ENCODE data around the gene RPS15A.
A peak's percentile ranks its signal among the peaks of the same experiment; 100 is the strongest.

The RPS15A gene

DNA sequence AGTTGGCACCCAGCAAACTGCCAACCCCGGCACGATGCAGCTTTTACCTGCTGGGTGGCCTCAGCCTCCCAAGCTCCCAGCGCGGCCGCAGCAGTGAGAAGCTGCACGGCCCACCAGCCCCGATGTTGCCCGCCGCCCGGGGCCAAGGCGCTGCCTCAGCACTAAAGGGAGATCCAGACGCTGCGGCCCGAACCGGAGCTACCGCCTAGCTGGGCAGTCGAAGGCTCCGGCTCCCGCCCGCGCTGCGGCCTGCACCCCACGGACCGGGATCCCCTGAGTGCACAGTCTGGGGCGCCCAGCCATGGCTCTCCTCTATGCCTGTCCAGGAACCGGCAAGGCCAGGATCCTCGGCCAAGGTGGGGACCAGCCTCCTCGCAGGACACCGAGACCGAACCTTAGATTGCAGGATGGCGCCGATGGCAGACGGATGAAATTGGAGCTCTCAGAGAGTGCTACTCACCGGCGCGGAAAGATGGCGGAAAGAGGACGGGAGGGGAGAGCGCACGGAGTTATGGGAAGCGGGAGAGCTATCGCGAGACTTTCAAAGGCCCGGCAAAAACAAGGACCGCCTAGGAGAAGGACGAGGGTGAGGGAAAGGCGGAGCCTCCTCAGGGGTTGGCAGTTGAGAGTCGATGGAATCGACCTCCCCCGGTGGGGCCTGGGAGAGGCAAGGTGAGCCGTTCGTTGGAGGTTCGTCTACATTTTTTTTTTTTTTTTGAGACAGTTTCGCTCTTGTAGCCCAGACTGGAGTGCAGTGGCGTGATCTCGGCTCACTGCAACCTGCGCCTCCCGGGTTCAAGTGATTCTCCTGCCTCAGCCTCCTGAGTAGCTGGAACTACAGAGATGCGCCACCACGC is at the start of gene RPS15A:
Gene RPS15A (minus strand): TSS at position 485 of the 857 bp plus-strand sequence. CDS start 1,221 bp downstream, outside the sequence.
- Mint-ChIP-seq H3K4me1 (ENCODE audit: low read depth) (peaks cover 45% of the 10 kb centered on the region), H3K4me3 (peak within 1 kb of the TSS; percentile 94), H3K27me3 (no peaks in the 10 kb centered on the region), H3K36me3 (ENCODE audit: low read depth) (peaks cover 98% of the 10 kb centered on the region), H3K9me3 (no peaks in the 10 kb centered on the region), H3K27ac (peak within 1 kb of the TSS; percentile 97)
- DNase-seq, result peak; percentile 91

DNA sequence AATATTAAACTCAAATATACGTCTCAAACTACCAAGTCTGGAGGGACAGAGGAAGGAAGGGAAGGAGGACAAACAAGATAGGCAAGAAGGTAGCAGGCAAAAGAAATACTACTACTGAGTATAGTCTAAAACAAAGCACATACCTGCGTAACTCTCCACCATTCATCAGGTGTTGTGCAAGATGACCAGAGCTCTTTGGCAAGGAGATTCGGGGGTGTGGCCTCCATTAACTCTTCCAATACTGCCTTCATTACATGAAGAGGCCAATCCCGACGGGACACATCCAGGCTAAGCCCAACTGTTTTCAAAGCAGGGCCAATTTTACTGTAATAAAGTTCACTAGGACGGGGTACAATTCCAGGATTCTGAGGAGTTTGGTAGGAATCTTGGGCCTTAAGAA is 49.4 kb upstream of the RPS15A start:
- peaks cover 28% of the 10 kb centered on the region for H3K4me1 Mint-ChIP-seq (ENCODE audit: low read depth)
- DNase-seq, result no peak
- no peak overlapping the region for H3K27ac Mint-ChIP-seq
- no peaks in the 10 kb centered on the region for H3K27me3 Mint-ChIP-seq
- H3K36me3 Mint-ChIP-seq (ENCODE audit: low read depth), result peaks cover 93% of the 10 kb centered on the region
- H3K9me3 Mint-ChIP-seq, result no peaks in the 10 kb centered on the region
- no peak overlapping the region for H3K4me3 Mint-ChIP-seq

DNA sequence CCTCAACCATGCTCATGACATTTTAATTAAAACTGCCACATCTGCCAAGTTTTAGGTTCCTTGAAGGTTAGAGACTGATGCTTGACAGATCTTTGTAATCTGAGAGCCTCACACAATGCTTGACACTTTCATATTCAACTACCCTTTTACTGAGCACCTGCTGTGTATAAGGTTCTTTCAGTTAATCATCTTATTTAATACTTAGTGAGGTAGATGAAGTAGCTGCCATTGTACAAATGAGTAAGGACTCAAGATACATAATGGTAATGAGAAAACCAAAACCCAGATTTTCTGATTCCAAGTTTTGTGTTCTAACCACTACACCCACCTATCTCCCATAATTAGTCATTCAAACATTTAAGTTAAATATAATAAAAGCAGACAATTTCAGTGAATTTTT is 46.6 kb upstream of the RPS15A start:
- no peak overlapping the region for H3K4me3 Mint-ChIP-seq
- DNase-seq, result no peak
- no peaks in the 10 kb centered on the region for H3K9me3 Mint-ChIP-seq
- H3K27me3 Mint-ChIP-seq, result no peaks in the 10 kb centered on the region
- H3K27ac Mint-ChIP-seq, result peak overlapping the region; percentile 87
- peaks cover 28% of the 10 kb centered on the region for H3K4me1 Mint-ChIP-seq (ENCODE audit: low read depth)
- peaks cover 92% of the 10 kb centered on the region for H3K36me3 Mint-ChIP-seq (ENCODE audit: low read depth)

DNA sequence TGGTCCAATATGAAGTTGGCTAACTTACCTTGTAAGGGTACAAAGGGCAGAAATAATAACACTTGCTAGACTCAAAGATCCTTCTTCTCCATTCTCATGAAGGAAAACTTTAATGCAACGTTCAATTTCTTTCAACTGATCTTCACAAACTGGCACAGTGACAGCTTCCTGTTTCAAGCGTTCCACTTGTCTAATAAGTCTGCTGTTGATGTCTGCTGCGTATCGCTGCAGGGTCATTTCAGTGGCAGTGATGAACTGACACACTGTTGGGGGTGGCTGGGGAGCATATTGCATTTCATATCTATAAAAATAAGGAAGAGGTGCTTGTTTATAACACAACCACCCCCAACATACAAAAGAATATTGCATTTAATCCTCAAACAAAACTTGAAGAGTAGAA is 44.7 kb upstream of the RPS15A start:
- H3K4me3 Mint-ChIP-seq, result no peak overlapping the region
- no peaks in the 10 kb centered on the region for H3K9me3 Mint-ChIP-seq
- no peak for DNase-seq
- peak overlapping the region; percentile 74 for H3K27ac Mint-ChIP-seq
- no peaks in the 10 kb centered on the region for H3K27me3 Mint-ChIP-seq
- H3K36me3 Mint-ChIP-seq (ENCODE audit: low read depth), result peaks cover 89% of the 10 kb centered on the region
- peaks cover 28% of the 10 kb centered on the region for H3K4me1 Mint-ChIP-seq (ENCODE audit: low read depth)

DNA sequence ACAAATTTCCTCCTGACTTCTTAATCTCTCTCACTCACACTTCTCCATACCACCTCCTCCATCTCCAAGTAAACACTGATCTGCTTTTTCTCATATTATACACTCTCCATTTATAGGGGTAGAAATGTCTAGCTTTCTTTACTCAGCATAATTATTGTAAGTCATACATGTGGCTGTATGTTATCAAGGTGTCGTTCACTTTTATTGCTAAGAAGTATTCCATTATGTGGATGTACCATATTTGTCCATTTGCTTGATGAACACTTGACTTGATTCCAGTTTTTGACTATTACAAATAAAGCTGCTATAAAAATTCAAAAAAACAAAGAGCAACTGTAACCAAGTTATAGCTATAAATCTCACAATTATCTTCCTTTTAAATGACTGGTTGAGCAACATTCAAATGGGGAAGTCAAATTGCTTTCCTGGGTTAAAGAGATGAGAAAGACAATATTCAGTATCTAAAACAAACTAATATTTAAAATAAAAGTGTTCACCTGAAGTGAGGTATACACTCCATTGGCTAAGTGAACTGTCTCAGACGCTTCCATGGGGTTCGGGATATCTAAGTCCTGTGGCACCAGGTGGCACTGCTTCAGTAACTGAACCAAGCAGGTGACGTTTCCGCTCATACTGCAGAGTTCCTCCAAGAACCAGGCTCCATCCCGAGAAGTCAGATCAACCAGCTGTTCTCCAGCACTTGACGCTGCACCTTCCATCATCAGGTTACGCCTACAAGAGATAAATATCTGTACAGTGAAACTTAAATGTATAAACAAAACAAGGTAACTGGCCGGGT is 43.8 kb upstream of the RPS15A start:
- Mint-ChIP-seq H3K36me3 (ENCODE audit: low read depth) (peaks cover 91% of the 10 kb centered on the region), H3K4me3 (no peak overlapping the region), H3K27ac (peak overlapping the region; percentile 74), H3K9me3 (no peaks in the 10 kb centered on the region), H3K4me1 (ENCODE audit: low read depth) (peaks cover 28% of the 10 kb centered on the region), H3K27me3 (no peaks in the 10 kb centered on the region)
- DNase-seq, result no peak

DNA sequence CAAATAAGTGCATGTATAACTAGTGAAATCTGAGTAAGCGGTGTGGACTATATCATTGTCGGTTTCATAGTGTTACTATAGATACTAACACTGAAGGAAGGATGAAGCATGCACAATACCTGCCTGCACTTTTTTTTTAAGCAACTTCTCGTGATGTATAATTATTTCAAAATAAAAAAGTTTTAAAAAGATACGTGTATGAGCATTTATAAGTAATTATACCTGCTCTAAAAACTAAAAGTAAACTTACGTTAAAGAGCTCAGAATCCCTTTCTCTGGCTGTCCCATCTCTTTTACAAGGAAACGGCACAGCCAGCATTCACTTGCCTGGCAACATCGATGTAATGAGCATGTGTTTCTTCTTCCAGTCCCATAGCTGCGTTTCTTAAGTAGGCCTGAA is 42.5 kb upstream of the RPS15A start:
- no peak overlapping the region for H3K27ac Mint-ChIP-seq
- peaks cover 24% of the 10 kb centered on the region for H3K4me1 Mint-ChIP-seq (ENCODE audit: low read depth)
- H3K27me3 Mint-ChIP-seq, result no peaks in the 10 kb centered on the region
- H3K4me3 Mint-ChIP-seq, result no peak overlapping the region
- no peaks in the 10 kb centered on the region for H3K9me3 Mint-ChIP-seq
- peaks cover 91% of the 10 kb centered on the region for H3K36me3 Mint-ChIP-seq (ENCODE audit: low read depth)
- DNase-seq, result no peak

DNA sequence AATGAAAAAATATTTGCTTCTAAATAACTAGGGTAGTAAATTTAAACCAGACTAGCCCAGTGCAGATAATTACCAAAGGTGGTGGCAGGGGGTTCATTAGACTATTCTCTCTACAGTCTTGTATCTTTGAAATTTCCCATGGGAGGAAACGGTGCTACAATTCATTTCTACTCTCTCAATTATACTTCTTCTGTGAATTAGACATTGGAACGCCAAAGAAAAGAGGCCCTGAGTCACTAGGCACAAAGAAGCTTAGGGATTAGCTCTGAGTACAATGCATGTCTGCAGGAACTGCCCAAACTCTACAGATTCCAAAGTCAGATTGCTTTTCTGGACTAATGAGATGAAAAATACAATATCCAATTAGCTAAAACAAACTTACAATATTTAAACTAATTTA is 41.9 kb upstream of the RPS15A start:
- Mint-ChIP-seq H3K27ac (no peak overlapping the region), H3K9me3 (no peaks in the 10 kb centered on the region), H3K36me3 (ENCODE audit: low read depth) (peaks cover 88% of the 10 kb centered on the region), H3K4me1 (ENCODE audit: low read depth) (peaks cover 19% of the 10 kb centered on the region), H3K27me3 (no peaks in the 10 kb centered on the region), H3K4me3 (no peak overlapping the region)
- no peak for DNase-seq

DNA sequence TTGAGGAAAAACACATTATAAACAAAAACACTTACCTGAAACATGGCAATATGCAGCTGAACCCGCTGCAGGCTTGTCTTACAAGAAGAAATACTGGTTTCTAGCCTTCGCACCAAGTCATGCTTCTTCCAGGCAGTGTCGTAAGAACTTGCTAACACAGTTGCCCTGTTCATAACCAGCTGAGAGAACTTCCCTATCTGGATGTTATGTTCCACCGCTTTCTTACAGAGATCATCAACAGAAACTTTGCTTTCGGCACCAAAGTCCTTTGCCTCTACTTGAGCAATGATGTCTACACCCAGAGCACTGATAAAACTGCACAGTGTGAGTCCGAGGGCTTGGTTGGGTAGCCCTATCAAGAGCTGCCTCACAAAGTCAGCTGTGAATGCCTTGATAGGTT is 39.1 kb upstream of the RPS15A start:
- no peak overlapping the region for H3K4me3 Mint-ChIP-seq
- H3K27ac Mint-ChIP-seq, result peak overlapping the region; percentile 33
- H3K36me3 Mint-ChIP-seq (ENCODE audit: low read depth), result peaks cover 63% of the 10 kb centered on the region
- peaks cover 5% of the 10 kb centered on the region for H3K4me1 Mint-ChIP-seq (ENCODE audit: low read depth)
- DNase-seq, result no peak
- H3K27me3 Mint-ChIP-seq, result no peaks in the 10 kb centered on the region
- H3K9me3 Mint-ChIP-seq, result no peaks in the 10 kb centered on the region

DNA sequence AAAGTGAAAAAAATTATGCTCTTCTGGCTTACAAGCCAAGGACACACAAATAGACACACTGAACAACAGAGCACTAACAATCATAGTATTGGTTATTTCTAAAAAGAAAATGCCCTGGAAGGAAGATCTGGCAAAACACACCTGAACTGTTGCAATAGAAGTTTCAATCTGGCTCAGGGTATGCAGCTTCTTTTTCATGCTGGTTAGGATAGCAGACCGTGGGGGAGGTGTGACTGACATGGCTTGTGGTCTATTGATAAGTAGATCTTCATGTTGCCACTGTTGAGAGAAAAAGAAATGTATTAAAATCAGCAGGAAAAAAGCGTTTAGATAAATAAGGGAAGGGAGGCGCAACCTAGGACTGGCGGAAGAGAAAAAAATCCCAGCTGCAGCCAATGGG is 37.8 kb upstream of the RPS15A start:
- peak overlapping the region; percentile 30 for H3K27ac Mint-ChIP-seq
- H3K36me3 Mint-ChIP-seq (ENCODE audit: low read depth), result peaks cover 52% of the 10 kb centered on the region

DNA sequence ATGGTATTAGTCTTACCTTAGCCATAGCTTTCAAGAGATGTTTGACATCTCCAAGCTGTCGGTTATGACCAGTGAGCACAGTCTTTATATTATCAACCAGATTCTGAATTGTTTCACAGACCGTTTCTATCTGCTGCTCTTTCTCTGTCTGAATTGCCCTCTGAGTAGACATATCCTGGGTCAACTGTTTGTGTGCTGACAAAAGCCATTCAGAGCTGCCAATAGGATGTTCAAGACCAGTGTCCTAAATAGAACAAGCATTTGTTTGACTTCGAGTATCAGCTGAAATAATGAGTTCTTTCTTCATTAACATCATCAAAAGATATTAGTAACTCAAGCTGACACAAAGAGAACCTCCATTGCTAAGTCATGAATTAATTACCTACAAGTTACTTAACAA is 26.2 kb upstream of the RPS15A start:
- H3K36me3 Mint-ChIP-seq (ENCODE audit: low read depth), result peaks cover 86% of the 10 kb centered on the region

More for the DNA sequence above, 37.8 kb upstream of the RPS15A start:
- H3K9me3 Mint-ChIP-seq, result no peaks in the 10 kb centered on the region
- no peak for DNase-seq
- H3K4me3 Mint-ChIP-seq, result no peak overlapping the region
- H3K4me1 Mint-ChIP-seq (ENCODE audit: low read depth), result peaks cover 5% of the 10 kb centered on the region
- H3K27me3 Mint-ChIP-seq, result no peaks in the 10 kb centered on the region

DNA sequence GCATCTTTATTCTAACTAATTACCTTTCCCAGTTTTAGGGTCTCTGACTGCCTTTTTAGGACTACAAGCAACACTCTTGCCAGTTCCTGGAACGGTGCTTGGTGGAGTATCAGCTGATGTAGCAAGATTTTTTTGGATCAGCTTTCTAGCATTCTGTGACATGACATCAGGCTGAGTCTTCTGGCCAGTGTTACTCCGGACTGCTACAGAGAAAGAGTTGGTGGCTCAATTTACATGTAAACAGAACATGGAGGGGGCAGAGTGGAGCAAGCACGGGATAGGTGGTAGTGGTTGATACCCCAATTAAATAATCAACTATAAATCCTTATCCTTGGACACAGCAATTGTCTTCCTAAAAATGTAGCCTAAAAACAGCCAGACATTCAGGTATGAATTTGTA is 21.8 kb upstream of the RPS15A start:
- H3K27me3 Mint-ChIP-seq, result no peaks in the 10 kb centered on the region
- no peak overlapping the region for H3K4me3 Mint-ChIP-seq
- H3K9me3 Mint-ChIP-seq, result no peaks in the 10 kb centered on the region
- no peaks in the 10 kb centered on the region for H3K4me1 Mint-ChIP-seq (ENCODE audit: low read depth)
- peaks cover 89% of the 10 kb centered on the region for H3K36me3 Mint-ChIP-seq (ENCODE audit: low read depth)
- no peak for DNase-seq
- peak overlapping the region; percentile 55 for H3K27ac Mint-ChIP-seq

More for the DNA sequence above, 26.2 kb upstream of the RPS15A start:
- DNase-seq, result no peak
- no peak overlapping the region for H3K4me3 Mint-ChIP-seq
- peaks cover 14% of the 10 kb centered on the region for H3K4me1 Mint-ChIP-seq (ENCODE audit: low read depth)
- peak overlapping the region; percentile 53 for H3K27ac Mint-ChIP-seq
- no peaks in the 10 kb centered on the region for H3K27me3 Mint-ChIP-seq
- no peaks in the 10 kb centered on the region for H3K9me3 Mint-ChIP-seq

DNA sequence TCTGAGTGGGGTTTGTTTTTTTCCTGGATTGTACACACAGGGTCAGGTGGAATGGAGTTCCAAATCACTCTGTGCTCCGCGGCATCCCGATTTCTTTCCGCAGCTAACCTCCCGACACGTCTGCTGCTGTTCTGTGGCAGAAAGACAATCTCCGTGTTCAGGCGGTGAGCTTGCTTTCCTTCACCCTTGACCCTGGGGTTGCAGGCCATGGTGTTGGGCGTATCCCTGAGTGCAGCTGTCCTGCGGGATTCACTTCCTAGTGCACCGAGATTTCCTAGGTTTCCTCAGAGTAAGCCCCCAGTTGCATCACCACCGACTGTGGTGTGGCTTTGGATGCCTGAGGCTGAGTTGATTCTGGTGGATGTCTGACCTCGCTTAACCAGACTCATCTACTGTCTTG is 19.0 kb upstream of the RPS15A start:
- Mint-ChIP-seq H3K4me3 (no peak overlapping the region), H3K36me3 (ENCODE audit: low read depth) (peaks cover 88% of the 10 kb centered on the region), H3K4me1 (ENCODE audit: low read depth) (peaks cover 23% of the 10 kb centered on the region), H3K27me3 (no peaks in the 10 kb centered on the region), H3K27ac (peak overlapping the region; percentile 17), H3K9me3 (no peaks in the 10 kb centered on the region)
- DNase-seq, result no peak

DNA sequence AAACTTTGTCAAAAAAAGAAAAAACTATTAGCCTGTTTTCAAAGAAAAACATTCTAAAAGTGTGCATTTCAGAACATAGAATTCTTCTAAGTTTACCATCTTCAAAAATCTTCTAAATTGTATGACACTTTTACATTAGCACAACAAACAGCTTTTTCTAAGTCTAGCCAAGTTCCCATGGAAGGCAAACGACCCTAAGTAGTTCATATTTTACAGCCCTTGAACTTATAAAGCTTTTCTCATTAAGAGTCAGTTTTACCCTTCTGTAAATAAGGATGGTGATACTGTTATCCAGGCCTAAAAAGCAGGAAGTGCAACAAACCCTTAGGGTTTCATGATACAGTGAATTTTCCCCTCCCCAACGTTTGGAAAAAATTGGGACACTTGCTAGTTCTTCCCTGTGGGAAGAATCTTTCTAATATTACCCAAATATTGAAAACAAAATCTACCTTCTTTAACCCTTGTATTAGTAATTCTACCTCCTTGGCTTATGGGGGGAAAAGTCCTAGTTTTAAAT is 15.2 kb upstream of the RPS15A start:
- peaks cover 84% of the 10 kb centered on the region for H3K36me3 Mint-ChIP-seq (ENCODE audit: low read depth)
- no peak overlapping the region for H3K4me3 Mint-ChIP-seq
- no peak for DNase-seq
- H3K27ac Mint-ChIP-seq, result peak overlapping the region; percentile 91
- H3K9me3 Mint-ChIP-seq, result no peaks in the 10 kb centered on the region
- no peaks in the 10 kb centered on the region for H3K27me3 Mint-ChIP-seq
- H3K4me1 Mint-ChIP-seq (ENCODE audit: low read depth), result peaks cover 49% of the 10 kb centered on the region

DNA sequence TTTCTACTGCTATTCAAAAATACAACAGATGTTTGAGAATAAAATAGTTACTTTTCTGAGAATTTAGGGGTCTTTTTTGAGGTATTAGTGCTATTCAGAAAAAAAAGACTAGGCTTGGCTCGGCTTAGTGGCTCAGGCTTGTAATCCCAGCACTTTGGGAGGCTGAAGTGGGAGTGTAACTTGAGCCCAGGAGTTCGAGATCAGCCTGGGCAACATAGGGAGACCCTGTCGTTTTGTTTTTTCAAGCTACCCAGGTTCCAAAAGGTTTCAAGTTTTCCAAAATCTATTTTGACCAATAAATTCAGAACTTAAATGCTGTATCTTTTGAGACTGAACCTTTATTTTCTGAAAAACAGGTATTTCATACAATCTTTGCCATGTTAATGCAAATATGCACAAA is 14.4 kb upstream of the RPS15A start:
- peaks cover 84% of the 10 kb centered on the region for H3K36me3 Mint-ChIP-seq (ENCODE audit: low read depth)
- H3K9me3 Mint-ChIP-seq, result no peaks in the 10 kb centered on the region
- DNase-seq, result no peak
- no peaks in the 10 kb centered on the region for H3K27me3 Mint-ChIP-seq
- H3K4me1 Mint-ChIP-seq (ENCODE audit: low read depth), result peaks cover 57% of the 10 kb centered on the region
- peak overlapping the region; percentile 91 for H3K27ac Mint-ChIP-seq
- H3K4me3 Mint-ChIP-seq, result peak overlapping the region; percentile 26
